ENCODE measurements around the gene HHATL.

Gene HHATL

GRCh38 chr3:42664438-42664803 lies 38.2 kb downstream of the HHATL start:
- DNase-seq (ENCODE audit: low spot score): no peak

GRCh38 chr3:42663581-42664437 lies 38.8 kb downstream of the HHATL start:
- peak; percentile 11 for DNase-seq (ENCODE audit: low spot score)

GRCh38 chr3:42662813-42663535 lies 39.6 kb downstream of the HHATL start:
- no peak for DNase-seq (ENCODE audit: low spot score)

- DNase-seq (ENCODE audit: low spot score): no peak
Measured at GRCh38 chr3:42662037-42662812, 40.4 kb downstream of the HHATL start.

- DNase-seq (ENCODE audit: low spot score): no peak
Measured at GRCh38 chr3:42661593-42662022, 41.0 kb downstream of the HHATL start.

- peak; percentile 16 for DNase-seq (ENCODE audit: low spot score)
Measured at GRCh38 chr3:42660898-42661297, 41.7 kb downstream of the HHATL start.

GRCh38 chr3:42660131-42660715 lies 42.4 kb downstream of the HHATL start:
- DNase-seq (ENCODE audit: low spot score): peak; percentile 69

- DNase-seq (ENCODE audit: low spot score): peak; percentile 12
Measured at GRCh38 chr3:42659451-42660130, 43.0 kb downstream of the HHATL start.

- DNase-seq (ENCODE audit: low spot score): no peak
Measured at GRCh38 chr3:42658771-42659390, 43.7 kb downstream of the HHATL start.

- DNase-seq (ENCODE audit: low spot score): no peak
Measured at GRCh38 chr3:42658091-42658770, 44.4 kb downstream of the HHATL start.

GRCh38 chr3:42657675-42658074 lies 44.9 kb downstream of the HHATL start:
- no peak for DNase-seq (ENCODE audit: low spot score)

- DNase-seq (ENCODE audit: low spot score): no peak
Measured at GRCh38 chr3:42656680-42657610, 45.7 kb downstream of the HHATL start.

GRCh38 chr3:42655980-42656679 lies 46.5 kb downstream of the HHATL start:
- DNase-seq (ENCODE audit: low spot score): peak; percentile 75

GRCh38 chr3:42655331-42655888 lies 47.2 kb downstream of the HHATL start:
- peak; percentile 49 for DNase-seq (ENCODE audit: low spot score)

GRCh38 chr3:42654331-42655201 lies 48.0 kb downstream of the HHATL start:
- DNase-seq (ENCODE audit: low spot score): peak; percentile 83

- DNase-seq (ENCODE audit: low spot score): peak; percentile 57
Measured at GRCh38 chr3:42653560-42654330, 48.9 kb downstream of the HHATL start, which contains the start of gene ZBTB47. Gene ZBTB47 (plus strand): TSS chr3:42653697. CDS start chr3:42658356, 4,659 bp downstream.

- DNase-seq (ENCODE audit: low spot score): no peak
Measured at GRCh38 chr3:42653303-42653559, 49.4 kb downstream of the HHATL start.
